NCI-H82 (cell line): ENCODE results near the gene SLC26A1.

Experiments
- DNase-seq: peaks from one replicate; lab custom pipeline; 2025; lab: John Stamatoyannopoulos, UW

SLC26A1 gene

GRCh38 chr4:998096-998691 is 5.0 kb upstream of the SLC26A1 start:
- DNase-seq = no peak

GRCh38 chr4:997375-998071 is 4.3 kb upstream of the SLC26A1 start:
- DNase-seq = no peak

GRCh38 chr4:996997-997374 is 3.8 kb upstream of the SLC26A1 start:
- DNase-seq = no peak

DNA sequence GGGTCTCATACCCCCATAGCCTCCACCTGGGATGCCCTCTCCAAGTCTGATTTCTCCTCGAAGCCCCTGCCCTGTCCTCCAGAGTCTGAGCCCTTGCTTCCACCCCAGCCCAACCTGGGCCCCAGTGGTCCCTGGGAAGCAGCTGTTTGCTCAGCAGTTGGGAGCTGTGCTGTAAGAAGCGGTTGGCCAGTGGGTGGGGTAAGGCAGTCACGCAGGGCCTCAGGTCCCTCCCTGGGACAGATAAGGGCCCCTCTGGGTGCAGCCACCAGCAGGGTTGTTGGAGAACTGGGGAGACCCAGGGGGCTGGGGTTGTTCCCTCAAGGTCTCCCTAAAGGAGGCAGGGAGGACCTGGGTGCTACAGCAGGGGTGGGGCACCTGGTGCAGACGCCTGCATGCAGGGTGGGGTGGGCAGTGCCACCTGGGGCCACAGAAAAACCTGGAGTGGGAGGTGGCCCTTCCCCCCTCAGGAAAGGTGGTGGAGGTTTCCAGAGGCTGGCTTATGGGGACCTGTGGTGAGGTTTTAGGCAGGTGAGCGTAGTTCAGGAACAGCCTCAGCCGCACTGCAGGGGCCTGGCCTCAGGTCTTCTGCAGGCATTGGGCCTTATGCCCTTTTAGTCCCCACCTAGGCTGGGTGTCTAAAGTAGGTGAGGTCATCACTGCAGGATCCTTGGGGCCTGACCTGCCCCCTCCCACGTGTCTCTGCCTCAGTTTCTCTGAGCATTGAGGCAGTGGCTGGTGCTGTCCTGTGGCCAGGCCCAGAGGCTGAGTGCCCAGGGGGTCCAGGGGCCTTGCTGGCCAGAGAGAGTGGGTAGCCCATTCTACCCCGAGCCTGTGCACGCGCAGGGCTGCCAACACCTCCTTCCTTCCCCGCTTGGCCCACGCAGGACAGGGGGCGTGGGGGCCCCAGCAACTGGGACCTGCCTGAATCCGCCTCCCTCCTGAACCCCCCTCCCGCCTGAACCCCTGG is 3.1 kb upstream of the SLC26A1 start:
- no peak for DNase-seq

GRCh38 chr4:995311-996026 is 2.3 kb upstream of the SLC26A1 start:
- no peak for DNase-seq

DNA sequence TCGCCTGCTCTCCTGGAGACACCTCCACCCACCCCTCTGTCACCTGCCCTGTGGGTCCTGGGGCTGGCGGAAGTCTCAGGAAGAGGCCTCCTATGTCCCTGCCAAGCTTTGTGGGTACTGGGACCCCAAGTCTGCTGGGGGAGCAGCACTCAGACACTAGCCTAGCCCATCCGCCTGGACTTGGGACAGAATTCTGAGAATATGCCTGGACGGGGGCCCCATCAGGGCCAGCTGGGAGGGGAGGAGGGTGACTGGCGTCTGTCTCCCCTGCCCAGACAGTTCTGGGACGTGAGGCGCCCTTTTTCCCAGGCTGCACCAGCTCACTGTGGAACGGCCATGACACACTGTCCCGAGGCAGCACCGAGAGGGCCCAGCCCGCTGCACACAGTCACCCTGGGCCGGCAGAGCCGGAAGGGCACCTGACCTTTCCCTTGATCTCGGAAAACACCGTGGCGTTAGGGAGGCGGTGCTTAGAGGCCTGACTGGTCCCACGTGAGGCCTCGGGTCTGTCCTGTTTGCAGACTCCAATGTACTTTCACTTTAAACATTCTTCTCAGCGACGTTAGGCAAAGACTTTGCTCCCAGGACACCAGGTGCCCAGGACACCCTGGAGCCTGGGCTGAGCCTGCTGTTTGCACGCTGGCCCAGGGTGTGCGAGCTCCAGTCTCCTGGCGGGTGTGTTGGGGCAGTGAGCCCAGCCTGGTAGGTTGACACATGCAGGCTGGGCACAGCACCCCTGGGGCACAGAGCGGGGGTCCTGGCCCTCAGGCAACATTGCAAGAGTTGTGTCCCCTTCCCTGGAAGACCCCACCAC is 700 bp downstream of the SLC26A1 start:
- no peak for DNase-seq

DNA sequence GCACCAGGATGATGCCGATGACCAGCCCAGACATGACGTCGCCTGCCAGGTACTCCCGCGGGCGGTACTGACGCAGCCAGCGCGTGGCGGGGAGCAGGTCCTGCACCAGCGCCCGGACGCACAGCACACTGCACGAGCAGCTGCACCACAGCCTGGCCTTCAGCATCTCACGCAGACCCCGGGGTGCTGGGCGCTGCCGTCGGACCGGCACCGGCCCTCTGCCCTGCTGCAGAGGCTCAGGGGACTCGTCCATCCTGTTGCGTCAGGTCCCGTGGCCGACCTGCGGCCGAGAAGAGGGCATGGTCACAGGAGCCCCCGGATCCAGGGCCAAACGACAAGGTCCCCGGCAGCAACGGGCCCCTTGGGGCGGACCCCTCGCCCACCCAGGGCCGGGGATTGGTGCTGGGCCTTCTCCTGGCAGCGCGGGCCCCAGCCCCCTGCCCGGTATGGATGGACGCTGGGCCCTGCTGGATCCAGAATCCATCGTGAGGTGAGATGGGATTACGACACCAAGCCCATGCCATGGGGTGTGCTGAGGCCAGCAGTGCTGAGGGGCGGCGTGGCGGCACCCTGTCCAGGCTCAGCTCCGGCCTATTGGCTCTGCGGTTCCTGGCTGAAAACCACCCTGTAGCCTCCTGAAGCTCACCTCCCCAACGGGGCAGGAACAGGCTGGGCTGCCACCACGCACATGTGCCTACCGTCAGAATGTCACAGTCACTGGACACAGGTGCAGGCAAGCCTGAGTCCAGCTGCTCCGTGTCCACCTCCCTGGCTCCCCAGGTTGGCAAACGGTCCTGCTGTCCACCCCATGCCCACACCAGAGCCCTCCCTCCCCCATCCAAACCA is 1.5 kb downstream of the SLC26A1 start:
- no peak for DNase-seq

DNA sequence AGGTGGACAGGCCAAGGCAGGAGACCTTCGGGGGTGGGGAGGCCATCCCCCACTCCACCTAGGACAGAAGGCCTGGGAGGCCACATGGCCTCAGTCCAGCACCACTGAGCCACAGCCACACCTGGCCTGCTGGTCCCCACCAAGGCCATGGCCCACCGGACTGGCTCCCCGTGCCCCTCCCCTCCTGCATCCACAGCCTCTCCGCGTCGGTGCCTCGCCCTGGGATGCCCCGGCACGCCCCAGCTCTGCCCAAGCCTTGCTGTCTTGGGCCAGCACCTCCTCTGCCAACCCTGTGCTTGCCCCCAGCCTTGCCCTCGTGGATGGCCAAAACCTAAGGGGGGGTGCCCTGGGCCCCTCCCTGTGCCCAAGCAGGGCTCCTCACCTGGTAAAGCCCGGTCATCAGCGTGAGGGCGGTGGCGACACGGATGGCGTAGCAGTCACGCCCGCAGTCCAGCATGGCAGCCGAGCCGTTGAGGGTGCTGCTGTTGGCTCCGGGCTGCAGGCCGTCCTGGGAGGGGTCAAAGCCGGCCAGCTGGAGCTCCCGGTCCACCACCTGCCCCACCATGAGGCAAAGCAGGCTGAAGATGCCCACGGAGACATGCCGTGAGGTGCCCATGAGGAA is 2.3 kb downstream of the SLC26A1 start:
- DNase-seq = no peak

- no peak for DNase-seq
Observed at GRCh38 chr4:989722-990471, 3.3 kb downstream of the SLC26A1 start.

GRCh38 chr4:988726-989721 is 4.2 kb downstream of the SLC26A1 start:
- no peak for DNase-seq

DNA sequence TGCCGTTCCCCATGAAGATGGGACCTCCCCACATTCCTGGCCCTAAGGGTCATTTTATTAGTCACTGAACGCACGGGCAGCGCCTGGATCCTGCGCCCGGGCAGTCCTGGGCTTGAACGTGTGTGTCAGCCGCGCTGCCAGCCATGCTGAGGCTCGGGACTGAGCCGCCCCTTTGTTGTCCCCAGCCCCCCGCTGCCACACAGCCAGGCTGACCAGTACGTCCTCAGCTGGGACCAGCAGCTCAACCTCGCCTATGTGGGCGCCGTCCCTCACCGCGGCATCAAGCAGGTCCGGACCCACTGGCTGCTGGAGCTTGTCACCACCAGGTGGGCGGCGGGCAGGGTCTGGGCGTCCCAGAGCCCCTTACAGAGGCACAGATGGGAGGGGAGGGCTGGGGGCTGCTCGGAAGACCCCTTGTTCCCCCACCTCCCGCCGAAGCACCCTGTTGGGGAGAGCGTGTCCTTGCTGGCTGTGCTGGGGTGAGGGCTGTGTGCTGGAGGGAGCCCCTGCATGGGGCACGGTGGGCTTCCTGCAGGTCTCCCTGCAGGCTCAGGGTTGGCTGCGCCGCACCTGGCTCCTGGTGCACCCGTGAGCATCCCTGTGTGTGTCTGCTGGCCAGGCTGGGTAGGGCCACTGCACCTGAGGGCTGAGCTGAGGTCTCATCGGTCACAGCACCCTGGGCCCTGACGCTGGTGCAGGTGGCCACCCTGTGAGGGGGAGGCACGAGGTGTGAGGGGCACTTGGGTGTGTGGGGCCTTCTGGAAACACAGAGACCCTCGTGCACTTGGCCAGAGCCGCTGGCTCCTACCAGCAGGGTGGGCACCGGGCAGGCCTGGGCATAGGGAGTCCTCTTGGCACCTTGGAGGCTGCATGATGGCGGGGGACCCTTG is 5.3 kb downstream of the SLC26A1 start:
- no peak for DNase-seq

DNA sequence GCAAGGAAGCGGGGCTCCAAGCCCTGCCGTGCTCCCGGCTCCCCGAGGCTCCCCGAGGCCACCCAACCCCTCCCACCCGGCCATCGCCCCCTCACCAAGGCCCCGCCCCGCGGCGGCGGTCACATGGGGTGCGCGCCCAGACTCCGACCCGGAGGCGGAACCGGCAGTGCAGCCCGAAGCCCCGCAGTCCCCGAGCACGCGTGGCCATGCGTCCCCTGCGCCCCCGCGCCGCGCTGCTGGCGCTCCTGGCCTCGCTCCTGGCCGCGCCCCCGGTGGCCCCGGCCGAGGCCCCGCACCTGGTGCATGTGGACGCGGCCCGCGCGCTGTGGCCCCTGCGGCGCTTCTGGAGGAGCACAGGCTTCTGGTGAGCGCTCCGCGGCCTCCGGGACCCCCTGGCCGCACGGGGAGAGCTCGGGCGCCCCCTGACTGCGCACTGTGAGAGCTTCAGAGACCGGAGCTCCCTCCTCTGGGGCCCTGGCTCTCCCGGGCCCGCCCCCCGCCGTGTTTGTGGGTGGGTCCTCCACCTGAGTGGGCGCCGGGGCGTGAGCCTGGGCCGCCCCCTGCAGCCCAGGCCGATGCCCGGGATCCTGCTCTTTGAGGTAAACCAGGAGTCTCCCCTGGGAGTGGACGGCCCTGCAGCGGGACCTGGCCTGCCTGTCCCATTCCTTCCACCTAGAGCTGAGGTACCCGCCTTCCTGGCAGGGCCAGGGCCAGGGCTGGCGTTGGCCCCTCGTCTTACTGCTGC is 6.2 kb downstream of the SLC26A1 start, which contains the start of gene IDUA:
Gene IDUA, plus strand, starts transcription at position 166 of the 745 bp plus-strand sequence. Its CDS starts 41 bp downstream, at position 207.
- DNase-seq = peak; percentile 74

DNA sequence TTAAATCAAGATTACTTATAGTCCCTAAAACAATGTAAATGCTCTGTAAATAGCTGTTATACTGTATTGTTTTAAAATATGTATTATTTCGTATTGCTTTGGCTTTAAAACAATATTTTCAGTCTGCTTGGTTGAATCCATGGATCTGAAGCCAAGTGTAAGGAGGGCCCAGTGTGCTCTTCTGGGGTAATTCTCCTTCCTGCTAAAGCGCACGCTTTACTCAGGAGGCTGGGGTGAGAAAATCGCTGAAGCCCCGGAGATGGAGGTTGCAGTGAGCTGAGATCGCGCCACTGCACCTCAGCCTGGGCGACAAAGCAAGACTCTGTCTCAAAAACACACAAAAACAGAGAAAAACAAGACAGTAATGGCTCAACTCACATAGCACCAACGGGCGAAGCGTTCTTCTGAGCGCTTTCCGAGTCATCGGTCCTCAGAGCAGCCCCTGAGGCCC is 6.8 kb downstream of the SLC26A1 start:
- peak; percentile 35 for DNase-seq

GRCh38 chr4:985123-985830 is 7.9 kb downstream of the SLC26A1 start:
- DNase-seq = peak; percentile 29

GRCh38 chr4:984336-985054 is 8.7 kb downstream of the SLC26A1 start:
- no peak for DNase-seq
